ENCODE results near the gene LNP1.

The LNP1 gene

DNA sequence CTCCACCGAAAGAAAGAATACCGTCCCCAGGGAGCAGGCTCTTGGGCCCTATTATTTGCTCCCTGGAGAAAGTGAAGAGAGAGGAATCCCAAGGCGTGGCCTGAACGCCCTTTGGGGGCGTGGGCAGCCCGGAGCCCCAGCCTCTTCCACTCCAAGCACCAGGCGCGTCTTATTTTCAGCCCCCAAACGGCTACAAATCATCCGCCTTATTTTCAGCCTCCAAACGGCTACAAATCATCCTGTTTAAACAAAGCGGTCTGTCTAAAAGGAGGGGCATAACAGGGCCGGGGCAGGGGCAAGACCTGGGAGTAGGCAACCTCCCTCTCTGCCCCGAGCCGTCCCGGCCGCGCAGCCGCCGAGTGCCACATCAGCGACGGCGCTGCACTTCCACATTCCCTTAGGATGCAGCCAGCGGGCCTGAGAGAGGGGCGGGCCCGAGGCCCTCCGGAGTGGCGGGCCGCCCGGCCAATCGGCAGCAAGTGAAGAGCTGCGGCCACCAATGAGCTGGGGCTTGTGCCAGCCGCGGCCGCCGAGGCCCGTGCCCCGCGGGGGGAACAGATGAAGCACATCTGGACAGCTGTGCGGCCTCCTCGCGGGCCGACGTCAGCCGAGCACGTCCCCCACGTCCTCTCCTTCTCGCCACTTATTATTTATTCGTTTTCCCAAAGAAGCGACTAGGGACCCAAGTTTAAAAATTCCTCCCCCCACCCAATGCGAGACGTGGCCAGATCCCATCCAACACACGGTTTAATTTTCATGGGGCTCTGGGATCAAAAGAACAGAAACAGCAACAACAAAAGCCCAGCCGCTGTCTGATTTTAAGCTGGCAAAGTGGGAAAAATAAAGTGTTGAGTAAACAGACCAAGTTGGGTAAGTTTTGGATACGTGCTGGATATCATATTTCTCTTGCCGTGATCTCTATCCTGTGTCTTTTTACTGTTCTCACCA lies 91.0 kb downstream of the LNP1 start, which contains the start of gene TMEM45A:
Gene TMEM45A, plus strand, starts transcription at position 561 of the 948 bp plus-strand sequence. CDS start 62,593 bp downstream, outside the sequence.
- Histone ChIP-seq H3K27me3 (ENCODE audit: insufficient read depth, low read depth) (no peaks in the 10 kb centered on the region), H3K27ac (no peak within 1 kb of the TSS), H3K36me3 (ENCODE audit: insufficient read depth) (no peaks in the 10 kb centered on the region), H3K4me3 (IDR thresholded peaks at IDR 0.05; ENCODE audit: insufficient read depth, low read depth, low read length) (peak within 1 kb of the TSS; percentile 38), H3K79me2 (ENCODE audit: insufficient read depth, low read depth) (no peaks in the 10 kb centered on the region), H2AFZ (ENCODE audit: low read depth) (peak within 1 kb of the TSS; percentile 62), H4K20me1 (ENCODE audit: insufficient read depth) (no peaks in the 10 kb centered on the region), H3K4me2 (peak within 1 kb of the TSS; percentile 36; the same call in 1 of the 2 replicates), H3K4me1 (ENCODE audit: low read depth, poor library complexity, severe bottlenecking) (peaks cover 9% of the 10 kb centered on the region), H3K9ac (no peak within 1 kb of the TSS)
- TF ChIP-seq, protein P1, sequence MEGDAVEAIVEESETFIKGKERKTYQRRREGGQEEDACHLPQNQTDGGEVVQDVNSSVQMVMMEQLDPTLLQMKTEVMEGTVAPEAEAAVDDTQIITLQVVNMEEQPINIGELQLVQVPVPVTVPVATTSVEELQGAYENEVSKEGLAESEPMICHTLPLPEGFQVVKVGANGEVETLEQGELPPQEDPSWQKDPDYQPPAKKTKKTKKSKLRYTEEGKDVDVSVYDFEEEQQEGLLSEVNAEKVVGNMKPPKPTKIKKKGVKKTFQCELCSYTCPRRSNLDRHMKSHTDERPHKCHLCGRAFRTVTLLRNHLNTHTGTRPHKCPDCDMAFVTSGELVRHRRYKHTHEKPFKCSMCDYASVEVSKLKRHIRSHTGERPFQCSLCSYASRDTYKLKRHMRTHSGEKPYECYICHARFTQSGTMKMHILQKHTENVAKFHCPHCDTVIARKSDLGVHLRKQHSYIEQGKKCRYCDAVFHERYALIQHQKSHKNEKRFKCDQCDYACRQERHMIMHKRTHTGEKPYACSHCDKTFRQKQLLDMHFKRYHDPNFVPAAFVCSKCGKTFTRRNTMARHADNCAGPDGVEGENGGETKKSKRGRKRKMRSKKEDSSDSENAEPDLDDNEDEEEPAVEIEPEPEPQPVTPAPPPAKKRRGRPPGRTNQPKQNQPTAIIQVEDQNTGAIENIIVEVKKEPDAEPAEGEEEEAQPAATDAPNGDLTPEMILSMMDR (conservative IDR thresholded peaks at IDR 0.05; ENCODE audit: low read depth, low read length): no peak

DNA sequence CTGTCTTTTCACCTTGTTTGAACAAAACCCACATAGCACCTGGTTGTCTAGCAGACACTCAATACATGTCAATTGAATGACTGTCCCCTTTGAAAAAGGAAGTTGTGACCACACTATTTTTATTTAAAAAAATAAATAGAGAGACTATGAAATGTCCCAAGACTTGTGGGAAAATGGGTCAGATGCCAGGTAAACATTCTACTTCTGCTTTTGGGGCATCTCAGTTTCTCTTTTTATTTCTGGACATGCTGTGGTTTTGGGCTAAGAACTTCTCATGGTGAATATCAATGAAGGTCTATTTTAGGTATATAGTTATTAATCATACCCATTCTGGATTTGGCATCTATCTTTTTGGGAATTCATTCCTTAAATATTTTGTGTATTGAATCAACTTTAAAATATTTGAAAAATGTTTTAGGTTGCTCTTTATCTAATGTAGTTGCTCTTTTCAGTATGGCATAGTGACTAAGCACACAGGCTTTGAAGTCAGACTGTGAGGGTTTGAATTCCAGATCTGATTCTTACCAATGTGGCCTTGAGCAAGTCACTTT lies 95.4 kb downstream of the LNP1 start:
- Histone ChIP-seq H3K27me3 (ENCODE audit: insufficient read depth, low read depth) (no peaks in the 10 kb centered on the region), H3K36me3 (ENCODE audit: insufficient read depth) (no peaks in the 10 kb centered on the region), H3K4me3 (IDR thresholded peaks at IDR 0.05; ENCODE audit: insufficient read depth, low read depth, low read length) (no peak overlapping the region), H4K20me1 (ENCODE audit: insufficient read depth) (no peaks in the 10 kb centered on the region), H3K27ac (no peak overlapping the region), H3K4me2 (no peak overlapping the region), H3K4me1 (ENCODE audit: low read depth, poor library complexity, severe bottlenecking) (peaks cover 9% of the 10 kb centered on the region), H2AFZ (ENCODE audit: low read depth) (no peak overlapping the region), H3K9ac (no peak overlapping the region), H3K79me2 (ENCODE audit: insufficient read depth, low read depth) (no peaks in the 10 kb centered on the region)
- TF ChIP-seq, protein P1 (conservative IDR thresholded peaks at IDR 0.05; ENCODE audit: low read depth, low read length): no peak

DNA sequence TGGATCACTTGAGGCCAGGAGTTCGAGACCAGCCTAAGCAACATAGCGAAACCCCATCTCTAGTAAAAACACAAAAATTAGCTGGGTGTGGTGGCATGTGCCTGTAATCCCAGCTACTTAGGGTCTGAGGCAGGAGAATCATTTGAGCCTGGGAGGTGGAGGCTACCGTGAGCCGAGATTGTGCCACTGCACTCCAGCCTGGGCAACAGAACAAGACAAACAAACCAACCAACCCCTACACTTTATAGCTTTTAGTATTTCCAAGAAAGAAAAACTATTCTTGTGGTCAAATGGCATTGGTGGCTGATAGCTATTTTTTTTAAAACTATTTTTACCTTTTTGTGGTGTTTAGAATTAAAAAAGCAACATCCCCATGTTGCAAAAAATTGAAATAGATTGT lies 98.3 kb downstream of the LNP1 start:
- Histone ChIP-seq H3K36me3 (ENCODE audit: insufficient read depth) (no peaks in the 10 kb centered on the region), H3K27me3 (ENCODE audit: insufficient read depth, low read depth) (no peaks in the 10 kb centered on the region), H3K4me3 (IDR thresholded peaks at IDR 0.05; ENCODE audit: insufficient read depth, low read depth, low read length) (no peak overlapping the region), H4K20me1 (ENCODE audit: insufficient read depth) (no peaks in the 10 kb centered on the region), H3K4me1 (ENCODE audit: low read depth, poor library complexity, severe bottlenecking) (peaks cover 9% of the 10 kb centered on the region), H3K4me2 (no peak overlapping the region), H3K9ac (no peak overlapping the region), H2AFZ (ENCODE audit: low read depth) (no peak overlapping the region), H3K79me2 (ENCODE audit: insufficient read depth, low read depth) (no peaks in the 10 kb centered on the region), H3K27ac (no peak overlapping the region)
- TF ChIP-seq, protein P1 (conservative IDR thresholded peaks at IDR 0.05; ENCODE audit: low read depth, low read length): no peak

DNA sequence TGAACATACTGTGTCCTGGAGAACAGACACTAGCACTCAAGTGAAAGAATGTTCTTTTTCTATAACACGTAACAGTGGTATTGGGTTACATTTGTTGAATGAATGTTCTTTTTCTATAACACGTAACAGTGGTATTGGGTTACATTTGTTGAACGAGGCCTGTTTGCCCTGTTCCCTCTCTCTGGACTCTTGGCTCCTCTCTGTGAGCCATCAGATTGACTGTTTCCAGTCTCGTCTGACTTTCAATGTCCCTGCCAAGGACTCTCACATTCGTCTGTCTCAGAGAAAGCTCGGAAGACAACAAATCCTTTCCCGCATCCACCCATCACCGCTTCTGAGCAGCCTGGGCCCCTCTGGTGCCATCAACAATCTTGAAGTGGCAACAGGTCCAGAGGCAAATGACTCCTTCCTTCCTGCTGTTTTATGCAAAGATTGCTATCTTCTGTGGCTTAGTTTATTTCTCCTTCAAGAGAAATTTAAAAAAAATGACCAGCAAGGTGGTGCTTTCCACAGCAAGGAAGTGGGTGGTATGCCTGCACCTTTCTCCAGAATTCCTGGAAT lies 99.1 kb downstream of the LNP1 start:
- Histone ChIP-seq H3K79me2 (ENCODE audit: insufficient read depth, low read depth) (no peaks in the 10 kb centered on the region), H3K4me2 (no peak overlapping the region), H3K27ac (no peak overlapping the region), H3K4me1 (ENCODE audit: low read depth, poor library complexity, severe bottlenecking) (peaks cover 9% of the 10 kb centered on the region), H3K36me3 (ENCODE audit: insufficient read depth) (no peaks in the 10 kb centered on the region), H3K4me3 (IDR thresholded peaks at IDR 0.05; ENCODE audit: insufficient read depth, low read depth, low read length) (no peak overlapping the region), H4K20me1 (ENCODE audit: insufficient read depth) (no peaks in the 10 kb centered on the region), H3K9ac (no peak overlapping the region), H3K27me3 (ENCODE audit: insufficient read depth, low read depth) (no peaks in the 10 kb centered on the region), H2AFZ (ENCODE audit: low read depth) (no peak overlapping the region)
- TF ChIP-seq, protein P1 (conservative IDR thresholded peaks at IDR 0.05; ENCODE audit: low read depth, low read length): no peak
